GM12892 (cell line): ENCODE results near the gene EPS15.

Experiments used
- DNase-seq: peaks from one replicate; pipeline ENCODE4 v3.0.0; 2011; ENCODE audit not compliant: insufficient read length
- FAIRE-seq: peaks from 2 replicates; lab custom pipeline; 2011; peaks lifted over from hg19 to GRCh38; lab: Jason Lieb, UNC
- POLR2A ChIP-seq: IDR thresholded peaks from 2 replicates; pipeline ENCODE4 v1.6.1; 2011; ENCODE audit warnings: low read depth, low read length, control low read depth
- POLR2AphosphoS5 ChIP-seq: IDR thresholded peaks from 2 replicates; pipeline ENCODE4 v1.6.1; 2011; ENCODE audit warnings: low read depth, low read length, control low read depth
- TAF1 ChIP-seq: IDR thresholded peaks from 2 replicates; pipeline ENCODE4 v1.6.1; 2011; ENCODE audit warnings: low read depth, mild to moderate bottlenecking, control low read depth, low read length, borderline replicate concordance

The EPS15 gene

DNA sequence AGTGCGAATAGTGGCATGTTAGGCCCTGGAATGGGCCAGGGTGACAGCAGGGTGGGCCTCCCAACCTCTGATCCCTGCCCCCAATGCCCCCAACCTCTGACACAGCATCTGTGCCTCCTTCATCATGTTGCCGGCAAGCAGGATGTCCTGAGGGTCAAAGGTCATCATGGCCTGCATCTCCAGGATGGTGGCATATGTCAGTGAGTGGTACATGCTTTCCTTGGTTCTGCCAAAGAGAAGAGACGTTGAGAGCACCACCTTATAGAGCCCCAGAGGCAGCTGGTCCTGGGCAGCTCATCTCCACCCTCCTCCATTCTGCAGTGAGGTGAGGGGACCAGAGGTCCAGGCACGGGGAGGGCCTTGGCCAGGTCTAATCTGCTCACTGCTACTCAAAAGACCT, 206.3 kb downstream of the EPS15 start:
- DNase-seq, result no peak
- TF ChIP-seq POLR2A, result no peak
- TF ChIP-seq TAF1, result no peak
- TF ChIP-seq POLR2AphosphoS5, result no peak
- no peak for FAIRE-seq

DNA sequence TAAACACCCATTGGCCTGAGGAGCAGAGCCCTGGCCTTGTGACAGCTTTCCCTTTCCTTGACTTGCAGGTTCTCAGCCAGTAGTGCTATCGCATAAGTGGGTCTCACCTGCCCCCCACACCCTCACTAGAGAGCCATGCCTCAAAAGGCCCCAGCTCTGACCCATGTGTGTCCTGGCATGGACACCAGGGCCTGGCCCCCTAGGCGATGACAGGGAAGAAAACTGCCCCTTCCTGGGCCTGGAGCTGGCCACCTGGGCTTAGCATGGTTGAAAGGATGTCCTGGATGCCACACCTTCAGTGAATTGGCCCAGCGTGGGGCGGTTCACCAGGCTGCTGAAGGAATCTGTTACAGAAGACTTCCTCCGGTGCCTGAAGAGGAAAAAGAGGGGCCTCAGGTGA, 207.2 kb downstream of the EPS15 start:
- FAIRE-seq, result no peak
- no peak for DNase-seq
- no peak for TF ChIP-seq POLR2A
- no peak for TF ChIP-seq POLR2AphosphoS5
- no peak for TF ChIP-seq TAF1

DNA sequence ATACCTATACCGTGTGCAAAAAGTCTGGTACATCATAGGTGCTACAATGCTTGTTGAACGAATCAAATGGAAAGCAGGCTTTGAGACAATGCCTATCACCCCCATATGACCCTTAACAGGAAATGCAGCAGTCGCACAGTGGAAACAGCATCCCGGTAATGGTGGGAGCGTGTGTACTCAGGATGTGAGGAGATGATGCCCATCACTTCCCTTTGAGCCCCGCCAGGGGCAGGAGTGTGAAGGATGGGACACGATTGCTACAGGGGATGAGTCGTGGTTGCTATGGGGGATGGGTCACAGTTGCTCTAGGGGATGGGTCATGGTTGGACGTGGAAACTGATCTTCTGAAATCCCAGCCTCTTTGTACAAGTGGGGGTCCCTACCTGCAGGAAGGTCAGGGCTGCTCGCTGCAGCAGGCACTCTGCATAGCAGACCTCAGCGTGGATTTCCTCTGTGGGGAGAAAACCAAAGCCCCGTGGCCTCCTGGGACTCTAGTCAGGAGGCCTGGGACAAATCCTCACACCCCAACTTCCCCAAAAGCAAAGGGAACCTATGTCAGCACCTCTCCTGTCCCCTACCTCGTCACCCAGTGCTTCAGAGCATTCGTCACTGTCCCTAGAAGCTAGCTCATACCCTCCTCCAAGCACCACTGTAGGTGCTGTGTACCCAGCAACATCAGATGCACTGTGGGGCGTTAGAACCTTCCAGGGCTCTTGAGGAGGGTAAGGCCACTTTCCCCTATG, 208.0 kb downstream of the EPS15 start:
- no peak for DNase-seq
- TF ChIP-seq POLR2A (no peak), POLR2AphosphoS5 (no peak), TAF1 (no peak)
- FAIRE-seq, result peak; percentile 60

DNA sequence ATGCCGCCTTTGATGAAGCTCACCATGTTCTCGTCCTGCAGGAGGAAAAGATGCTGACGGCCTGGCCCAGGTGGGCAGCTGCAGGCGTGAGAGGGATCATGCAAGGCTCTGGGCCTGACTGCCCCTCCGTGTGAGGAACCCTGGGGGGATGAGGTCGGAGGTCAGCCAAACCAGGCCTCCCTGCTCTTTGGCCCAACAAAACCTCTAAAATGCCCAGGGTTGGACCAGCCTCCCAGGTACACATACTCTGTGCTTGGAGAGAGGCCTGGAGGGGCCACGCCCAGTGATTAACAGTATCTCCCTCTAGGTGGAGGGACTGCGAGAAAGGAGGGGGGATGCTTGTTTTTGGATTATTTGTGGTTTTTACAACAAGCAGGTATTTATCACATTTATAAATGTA, 209.8 kb downstream of the EPS15 start:
- FAIRE-seq (no peak), DNase-seq (no peak)
- no peak for TF ChIP-seq TAF1
- TF ChIP-seq POLR2A, result no peak
- TF ChIP-seq POLR2AphosphoS5, result no peak

DNA sequence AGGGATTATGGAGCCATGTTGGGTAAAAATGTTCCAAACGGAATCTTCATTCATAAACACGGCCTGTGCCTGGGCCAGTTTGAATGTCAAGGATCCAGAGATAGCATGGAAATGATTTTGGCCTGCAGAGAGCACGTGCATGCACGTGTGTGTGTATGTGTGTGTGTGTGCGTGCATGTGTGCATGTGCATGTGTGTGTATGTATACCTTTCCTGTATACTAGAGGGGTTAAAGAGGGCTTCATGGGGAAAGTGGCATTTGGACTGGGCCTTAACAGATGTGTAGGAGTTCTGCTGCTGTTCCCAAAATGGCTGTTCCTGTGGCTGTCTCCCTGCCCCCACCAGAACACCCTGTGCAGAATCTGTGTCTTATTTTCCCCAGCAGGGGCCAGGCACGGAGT, 210.4 kb downstream of the EPS15 start:
- no peak for DNase-seq
- no peak for FAIRE-seq
- no peak for TF ChIP-seq POLR2A
- no peak for TF ChIP-seq POLR2AphosphoS5
- TF ChIP-seq TAF1, result no peak

DNA sequence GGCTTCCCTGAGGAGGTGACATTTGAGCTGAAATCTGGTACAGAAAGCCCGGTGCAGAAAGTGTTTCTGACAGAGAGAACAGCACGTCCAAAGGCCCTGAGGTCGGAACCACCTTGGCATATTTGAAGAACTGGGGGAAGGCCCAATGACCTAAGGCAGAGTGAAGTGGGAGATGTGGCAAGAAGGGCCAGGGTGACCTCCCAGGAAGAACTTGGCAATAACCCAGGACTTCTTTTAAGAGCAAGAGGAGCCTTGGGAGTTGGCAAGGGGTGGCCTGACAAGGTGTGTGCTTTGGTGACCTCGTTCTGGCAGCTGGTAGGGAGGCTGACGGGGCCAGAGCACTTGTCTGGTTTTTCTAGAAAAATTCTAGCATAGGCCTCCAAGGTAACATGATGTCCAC, 212.1 kb downstream of the EPS15 start:
- TF ChIP-seq POLR2AphosphoS5, result no peak
- TF ChIP-seq POLR2A, result no peak
- no peak for TF ChIP-seq TAF1
- DNase-seq (no peak), FAIRE-seq (no peak)

DNA sequence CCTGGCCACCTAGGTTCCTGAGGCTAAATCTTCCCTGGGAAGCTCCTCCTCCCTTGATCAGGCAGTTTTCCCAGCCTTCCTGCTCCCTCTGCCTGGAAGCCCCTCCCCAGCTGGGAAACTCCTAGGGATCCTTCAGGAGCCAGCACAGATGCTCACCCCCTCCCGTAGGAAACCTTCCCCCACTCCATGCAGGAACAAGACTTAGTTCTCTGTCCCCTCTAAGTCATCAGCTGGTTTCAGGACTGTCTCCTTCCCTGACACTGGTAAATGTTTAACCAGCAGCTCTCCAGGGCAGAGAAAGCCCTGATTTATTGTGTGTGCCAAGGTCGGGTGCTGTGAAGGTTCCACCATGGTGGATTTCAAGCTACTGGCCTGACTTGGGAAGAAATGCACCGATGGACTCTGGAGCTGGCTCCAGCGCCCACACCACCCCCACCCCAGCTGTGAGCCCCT, 213.7 kb downstream of the EPS15 start:
- TF ChIP-seq POLR2AphosphoS5 (no peak), TAF1 (no peak), POLR2A (no peak)
- FAIRE-seq, result no peak
- no peak for DNase-seq

DNA sequence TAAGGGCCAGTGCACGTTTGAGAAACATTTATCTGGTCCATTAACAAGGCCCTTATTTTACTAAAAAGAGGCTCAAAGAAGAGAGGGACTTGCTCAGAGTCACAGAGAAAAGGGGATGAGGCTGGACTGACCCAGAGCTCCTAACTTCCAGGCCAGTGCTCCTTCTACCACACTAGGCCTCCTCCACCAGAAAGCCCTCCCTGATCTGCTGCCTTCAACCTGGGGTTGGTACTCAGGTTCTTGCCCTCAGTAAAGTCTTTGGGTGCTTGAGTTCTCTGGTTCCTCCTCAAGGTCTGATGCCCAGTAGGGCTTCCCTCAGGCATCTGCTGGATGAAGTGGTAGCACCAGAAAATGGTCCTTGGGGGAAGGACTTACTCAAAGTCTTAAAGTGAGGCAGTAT, 214.7 kb downstream of the EPS15 start:
- peak; percentile 14 for FAIRE-seq
- TF ChIP-seq POLR2A, result no peak
- TF ChIP-seq TAF1, result no peak
- TF ChIP-seq POLR2AphosphoS5, result no peak
- DNase-seq, result no peak
